Measurements from ENCODE around the gene FCRLB. TPM values are rescaled to one million over a fixed set of nuclear protein-coding genes. Genes with fewer than 3 reads are reported as not detected.

The FCRLB gene
- total and polyA plus RNA-seq, 2 of the 13 experiments (the other 11 are each of a cell fraction or from before 2014, with no cell fraction given): 0.08 to 0.11 TPM

GRCh38 chr1:161727256-161727924 lies 6.0 kb downstream of the FCRLB start:
- FAIRE-seq: no peak
- H3K4me1 ChIP-seq (ENCODE audit: insufficient read depth, low read length): peaks cover 19% of the 10 kb centered on the region
- 10% methylated on average over 14 of the region's 38 CpGs for WGBS (ENCODE audit: low lambda C conversion rate)
- ATAC-seq: peak; percentile 5; the same call in 2 of the 3 replicates
- H4K20me1 ChIP-seq (ENCODE audit: insufficient read depth, low read length): no peaks in the 10 kb centered on the region
- H3K36me3 ChIP-seq (replicated peaks in 1 of 2; ENCODE audit: control insufficient read depth in 1 of 2, insufficient read depth in 2 of 2, low read length in 2 of 2): no peaks in the 10 kb centered on the region
- H3K4me2 ChIP-seq (ENCODE audit: low read depth, low read length): peak overlapping the region; percentile 69
- no peaks in the 10 kb centered on the region for H3K9me3 ChIP-seq (ENCODE audit: low read length)
- ChIA-PET CTCF (ENCODE audit: low intra/inter-chr PET ratio, low total read pairs) (no interaction called here), POLR2A (interaction anchor here (1.0 to 2.5 kb wide), 4 partner anchors 22 to 115 kb away, joined by 3 to 15 read pairs (median 3); partner anchors contain the start of gene DUSP12)
- H3K4me3 ChIP-seq (replicated peaks in 1 of 3; ENCODE audit: insufficient read depth in 1 of 3, low read depth in 2 of 3, low read length in 3 of 3): peak overlapping the region; percentile 56 to 75 (median 69)
- H3K9ac ChIP-seq (ENCODE audit: insufficient read depth, low read depth, low read length): peak overlapping the region; percentile 44; the same call in 1 of the 2 replicates
- DNase-seq (ENCODE audit: low spot score): no peak
- peaks cover 0 to 45% of the 10 kb centered on the region in 2 experiments; a peak in 3 of 5 replicates for H3K27me3 ChIP-seq (ENCODE audit: control insufficient read depth in 1 of 2, insufficient read depth in 2 of 2, low read length in 2 of 2)
- no peaks in the 10 kb centered on the region for H3K79me2 ChIP-seq (ENCODE audit: insufficient read depth, low read length)
- peak overlapping the region; percentile 46 for H2AFZ ChIP-seq (ENCODE audit: low read length)
- H3K27ac ChIP-seq (ENCODE audit: extremely low read length, insufficient read depth, low read length): no peak overlapping the region
- in situ Hi-C loops (cut with HindIII; ENCODE audit: extremely low pct_ligation_motif_present, low pct_unique_long_range_greater_than_20kb) (no loop called here), intact Hi-C loops (cut with micrococcal nuclease; ENCODE audit: unreplicated experiment) (no loop called here)
- BruUV-seq (replicated peaks): TSS peak; percentile 85
- TF ChIP-seq MXD3 (CRISPR knock-in tag; IDR thresholded peaks at IDR 0.05) (0 out of 2 replicates have a peak, but pooled peaks have one; percentile 0), ZFX (CRISPR knock-in tag; IDR thresholded peaks at IDR 0.05; ENCODE audit: low read depth) (peak; percentile 52), ARID5B (CRISPR knock-in tag; IDR thresholded peaks at IDR 0.05) (no peak), ZNF777 (CRISPR knock-in tag; IDR thresholded peaks at IDR 0.05) (peak; percentile 93), ZNF414 (CRISPR knock-in tag; IDR thresholded peaks at IDR 0.05) (no peak), ATF2 (CRISPR knock-in tag; IDR thresholded peaks at IDR 0.05) (no peak), MAFF (IDR thresholded peaks at IDR 0.05; ENCODE audit: low read depth, low read length) (no peak), RXRA (CRISPR knock-in tag; IDR thresholded peaks at IDR 0.05) (no peak), EZH2 (conservative IDR thresholded peaks at IDR 0.05; ENCODE audit: low read depth, low read length) (peak; percentile 62; the same call in 1 of the 2 replicates), AFF4 (CRISPR knock-in tag; IDR thresholded peaks at IDR 0.05) (no peak), ELF3 (CRISPR knock-in tag; IDR thresholded peaks at IDR 0.05) (no peak), TCF7L2 (IDR thresholded peaks at IDR 0.05; ENCODE audit: low read depth, low read length) (no peak)

All from HepG2 (cell line).